Measurements from ENCODE around the gene ZNF185. TPM values are rescaled to one million over a fixed set of nuclear protein-coding genes. Genes with fewer than 3 reads are reported as not detected.

ZNF185 gene
- total RNA-seq, 1 donor from 2014 or later: 17.9 TPM

GRCh38 chrX:152945021-152945979 is 47.4 kb downstream of the ZNF185 start:
- Histone ChIP-seq H3K4me3 (no peak overlapping the region), H3K27me3 (ENCODE audit: low read depth) (no peaks in the 10 kb centered on the region), H3K4me1 (peaks cover 6% of the 10 kb centered on the region), H3K9me3 (no peaks in the 10 kb centered on the region), H3K27ac (no peak overlapping the region), H3K36me3 (no peaks in the 10 kb centered on the region)
- intact Hi-C loops (cut with DNase I): no loop called here
- TF ChIP-seq, protein P1, sequence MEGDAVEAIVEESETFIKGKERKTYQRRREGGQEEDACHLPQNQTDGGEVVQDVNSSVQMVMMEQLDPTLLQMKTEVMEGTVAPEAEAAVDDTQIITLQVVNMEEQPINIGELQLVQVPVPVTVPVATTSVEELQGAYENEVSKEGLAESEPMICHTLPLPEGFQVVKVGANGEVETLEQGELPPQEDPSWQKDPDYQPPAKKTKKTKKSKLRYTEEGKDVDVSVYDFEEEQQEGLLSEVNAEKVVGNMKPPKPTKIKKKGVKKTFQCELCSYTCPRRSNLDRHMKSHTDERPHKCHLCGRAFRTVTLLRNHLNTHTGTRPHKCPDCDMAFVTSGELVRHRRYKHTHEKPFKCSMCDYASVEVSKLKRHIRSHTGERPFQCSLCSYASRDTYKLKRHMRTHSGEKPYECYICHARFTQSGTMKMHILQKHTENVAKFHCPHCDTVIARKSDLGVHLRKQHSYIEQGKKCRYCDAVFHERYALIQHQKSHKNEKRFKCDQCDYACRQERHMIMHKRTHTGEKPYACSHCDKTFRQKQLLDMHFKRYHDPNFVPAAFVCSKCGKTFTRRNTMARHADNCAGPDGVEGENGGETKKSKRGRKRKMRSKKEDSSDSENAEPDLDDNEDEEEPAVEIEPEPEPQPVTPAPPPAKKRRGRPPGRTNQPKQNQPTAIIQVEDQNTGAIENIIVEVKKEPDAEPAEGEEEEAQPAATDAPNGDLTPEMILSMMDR (IDR thresholded peaks at IDR 0.05): no peak
- ATAC-seq (no peak), DNase-seq (no peak)

GRCh38 chrX:152946681-152947080 is 48.8 kb downstream of the ZNF185 start:
- no peak for DNase-seq
- TF ChIP-seq, protein P1 (IDR thresholded peaks at IDR 0.05): no peak
- Histone ChIP-seq H3K27ac (no peak overlapping the region), H3K9me3 (no peaks in the 10 kb centered on the region), H3K4me3 (no peak overlapping the region), H3K4me1 (peaks cover 6% of the 10 kb centered on the region), H3K36me3 (no peaks in the 10 kb centered on the region), H3K27me3 (ENCODE audit: low read depth) (no peaks in the 10 kb centered on the region)
- intact Hi-C loops (cut with DNase I): no loop called here
- no peak for ATAC-seq

Other genes starting within 250 kb of the ZNF185 start
- gene MAGEA3, start 199.3 kb upstream of the ZNF185 start, total RNA-seq: not detected
- not detected for gene CSAG2, start 188.8 kb upstream of the ZNF185 start, total RNA-seq
- gene MAGEA2B, start 183.4 kb upstream of the ZNF185 start, total RNA-seq: not detected
- gene CSAG1, start 164.3 kb upstream of the ZNF185 start, total RNA-seq: not detected
- gene MAGEA12, start 164.3 kb upstream of the ZNF185 start, total RNA-seq: not detected
- not detected for gene MAGEA2, start 144.2 kb upstream of the ZNF185 start, total RNA-seq
- gene CSAG3, start 138.8 kb upstream of the ZNF185 start, total RNA-seq: not detected
- not detected for gene MAGEA6, start 128.4 kb upstream of the ZNF185 start, total RNA-seq
- 33.2 TPM for gene CETN2, start 67.3 kb upstream of the ZNF185 start, total RNA-seq
- 18.1 TPM for gene NSDHL, start 67.0 kb upstream of the ZNF185 start, total RNA-seq
- 0.18 TPM for gene PNMA5, start 96.0 kb downstream of the ZNF185 start, total RNA-seq
- 0.41 TPM for gene PNMA3, start 158.4 kb downstream of the ZNF185 start, total RNA-seq
- gene PNMA6A, start 174.4 kb downstream of the ZNF185 start, total RNA-seq: 1.2 TPM

Measured in lower lobe of right lung (tissue), 2 donors.